Breast epithelium (tissue), 3 donors: Measurements from ENCODE around the gene TTF2.

Experiments
- POLR2A ChIP-seq: fragments of 450-650 bp; IDR thresholded peaks from one replicate; pipeline ENCODE4 v1.6.1; 2016; ENCODE audit warnings: antibody characterized with exemption, mild to moderate bottlenecking, moderate library complexity
- TF ChIP-seq, protein P1 (sequence below), 3 donors: fragments of 450-650 bp; IDR thresholded peaks; one replicate each; pipeline ENCODE4 v1.5.1; 2016 to 2017; ENCODE audit warnings: antibody characterized with exemption in 3 of 3, mild to moderate bottlenecking in 3 of 3, moderate library complexity in 3 of 3

- TF ChIP-seq, protein P1, sequence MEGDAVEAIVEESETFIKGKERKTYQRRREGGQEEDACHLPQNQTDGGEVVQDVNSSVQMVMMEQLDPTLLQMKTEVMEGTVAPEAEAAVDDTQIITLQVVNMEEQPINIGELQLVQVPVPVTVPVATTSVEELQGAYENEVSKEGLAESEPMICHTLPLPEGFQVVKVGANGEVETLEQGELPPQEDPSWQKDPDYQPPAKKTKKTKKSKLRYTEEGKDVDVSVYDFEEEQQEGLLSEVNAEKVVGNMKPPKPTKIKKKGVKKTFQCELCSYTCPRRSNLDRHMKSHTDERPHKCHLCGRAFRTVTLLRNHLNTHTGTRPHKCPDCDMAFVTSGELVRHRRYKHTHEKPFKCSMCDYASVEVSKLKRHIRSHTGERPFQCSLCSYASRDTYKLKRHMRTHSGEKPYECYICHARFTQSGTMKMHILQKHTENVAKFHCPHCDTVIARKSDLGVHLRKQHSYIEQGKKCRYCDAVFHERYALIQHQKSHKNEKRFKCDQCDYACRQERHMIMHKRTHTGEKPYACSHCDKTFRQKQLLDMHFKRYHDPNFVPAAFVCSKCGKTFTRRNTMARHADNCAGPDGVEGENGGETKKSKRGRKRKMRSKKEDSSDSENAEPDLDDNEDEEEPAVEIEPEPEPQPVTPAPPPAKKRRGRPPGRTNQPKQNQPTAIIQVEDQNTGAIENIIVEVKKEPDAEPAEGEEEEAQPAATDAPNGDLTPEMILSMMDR (IDR thresholded peaks at IDR 0.05), result no peak
- no peak for TF ChIP-seq POLR2A
These were observed 17.1 kb downstream of the TTF2 start for GRCh38 chr1:117077267-117077666.
